ENCODE data around the gene CHD8.
"Not testable (repeated sequence)": the region's sequence is repeated elsewhere in the genome, so short reads cannot be mapped to it uniquely, and the experiment has no call there.

Gene CHD8

GRCh38 chr14:21436567-21437062 lies 19.3 kb downstream of the CHD8 start:
- no peak for DNase-seq (ENCODE audit: low read depth in 2 of 2)

DNA sequence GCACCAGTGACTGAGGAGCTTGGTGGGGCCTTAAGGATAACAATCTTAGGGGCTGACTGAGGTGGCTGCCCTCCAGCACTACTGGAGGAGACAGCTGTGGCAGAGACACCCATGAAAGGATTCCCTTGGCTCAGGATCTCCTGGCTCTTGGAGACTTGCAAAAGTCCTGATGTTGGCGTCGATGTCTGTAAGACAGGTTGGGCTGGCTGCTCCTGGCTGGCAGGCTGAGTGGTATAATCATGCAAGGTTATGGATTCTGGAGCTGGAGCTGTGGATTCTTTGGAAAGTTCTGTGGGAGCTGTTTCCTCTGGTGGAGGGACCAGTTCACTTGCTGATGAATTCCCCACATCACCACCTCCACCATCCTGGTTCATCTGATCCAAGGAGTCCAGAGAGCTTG lies 24.8 kb downstream of the CHD8 start:
- DNase-seq (ENCODE audit: low read depth in 2 of 2) = no peak

DNA sequence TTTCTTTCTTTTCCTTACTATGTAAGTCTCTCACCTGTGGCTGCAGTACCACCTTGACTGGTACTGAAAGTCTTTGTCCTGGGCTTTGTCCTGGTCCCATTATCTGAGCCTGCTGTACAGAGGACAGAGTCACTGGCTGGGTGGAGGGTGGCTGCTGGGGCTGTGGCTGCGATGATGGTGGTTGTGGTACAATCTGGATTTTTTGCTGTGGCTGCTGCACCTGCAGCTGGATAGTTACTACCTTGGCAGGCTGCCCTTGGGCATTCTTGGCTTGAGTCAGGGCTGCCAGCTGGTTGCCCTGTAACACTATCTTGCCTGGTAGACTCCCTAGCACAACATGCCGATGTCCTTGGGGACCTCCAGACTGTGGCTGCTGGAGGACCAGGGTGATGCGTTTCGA lies 27.0 kb downstream of the CHD8 start:
- DNase-seq (ENCODE audit: low read depth in 2 of 2) = no peak

DNA sequence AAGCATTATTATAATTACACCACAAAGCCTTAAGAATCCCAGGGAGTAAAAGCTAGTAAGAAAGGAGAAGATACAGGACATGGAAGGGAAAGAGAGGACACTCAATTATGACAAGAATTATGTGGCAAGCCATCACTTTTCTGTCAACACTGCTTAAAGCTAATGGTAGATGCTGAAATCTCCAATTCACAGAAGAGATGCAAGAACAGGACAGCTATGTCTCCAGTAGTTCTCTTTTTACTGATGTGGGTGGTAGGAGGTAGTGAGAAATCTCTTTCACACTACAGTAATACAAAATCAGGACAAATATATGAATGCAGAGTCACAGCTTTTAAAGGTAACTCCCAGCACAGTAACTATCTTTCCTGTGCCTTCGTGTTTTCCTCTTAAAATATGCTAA lies 29.2 kb downstream of the CHD8 start:
- no peak for DNase-seq (ENCODE audit: low read depth in 2 of 2)

DNA sequence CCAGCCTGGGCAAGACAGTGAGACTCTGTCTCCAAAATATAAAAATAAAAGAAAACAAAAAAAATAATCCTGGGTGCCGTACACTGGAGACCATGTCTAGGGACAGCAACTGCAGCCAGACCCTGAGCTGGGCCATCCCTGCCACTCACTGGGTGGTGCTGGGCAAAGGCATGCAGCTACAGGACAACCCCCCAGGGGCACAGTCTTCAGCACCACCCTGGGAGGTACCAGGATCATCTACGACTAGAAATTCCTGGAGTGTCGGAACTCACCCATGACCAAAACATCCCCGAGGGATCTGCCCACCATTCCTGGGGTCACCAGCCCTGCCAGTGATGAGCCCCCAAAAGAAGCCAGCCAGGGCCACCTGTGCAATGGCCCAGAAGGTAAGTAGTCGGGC lies 36.4 kb downstream of the CHD8 start:
- DNase-seq (ENCODE audit: low read depth in 2 of 2) = no peak

- no peak for DNase-seq (ENCODE audit: low read depth in 2 of 2)
Measured at GRCh38 chr14:21415329-21415728, 40.6 kb downstream of the CHD8 start.

DNA sequence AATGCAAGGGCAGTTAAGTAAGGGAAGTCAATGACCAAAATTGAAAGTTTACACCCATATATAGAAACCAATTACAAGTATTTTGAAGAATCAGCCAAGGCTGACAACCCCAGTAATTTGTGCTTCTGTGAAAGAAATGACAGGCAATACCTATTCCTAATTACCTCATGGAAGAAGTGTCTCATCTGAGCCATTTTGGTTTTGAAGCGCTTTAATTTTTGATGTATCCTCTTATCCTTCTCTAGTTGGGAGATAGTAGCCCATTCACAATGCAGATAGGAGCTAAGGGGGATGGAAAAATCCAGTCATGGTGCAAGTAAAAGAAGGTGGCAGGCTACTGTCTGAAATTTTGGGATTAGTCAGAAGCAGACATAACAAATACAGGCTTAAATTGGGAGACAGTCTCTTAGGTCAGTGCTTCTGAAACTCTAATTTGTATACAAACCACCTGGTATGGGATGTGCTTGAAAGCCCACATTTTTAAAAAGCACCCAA lies 41.7 kb downstream of the CHD8 start:
- no peak for DNase-seq (ENCODE audit: low read depth in 2 of 2)

DNA sequence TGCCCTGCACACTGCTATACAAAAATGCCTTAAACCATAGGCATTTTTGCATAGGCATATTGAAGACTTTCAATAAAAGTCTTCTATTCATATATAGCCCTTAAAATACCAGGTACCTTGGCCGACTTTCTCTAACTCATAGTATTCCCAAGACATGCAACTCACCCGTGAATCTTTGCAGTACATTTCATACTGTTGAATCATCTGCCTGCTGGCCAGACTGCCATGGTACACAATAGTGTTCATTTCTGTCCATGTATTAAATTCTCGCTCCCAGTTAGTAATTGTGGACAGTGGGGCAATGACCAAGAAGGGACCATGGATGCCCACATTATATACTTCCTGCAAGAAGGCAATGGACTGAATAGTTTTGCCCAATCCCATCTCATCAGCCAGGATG lies 47.8 kb downstream of the CHD8 start:
- DNase-seq (ENCODE audit: low read depth in 2 of 2) = no peak

DNA sequence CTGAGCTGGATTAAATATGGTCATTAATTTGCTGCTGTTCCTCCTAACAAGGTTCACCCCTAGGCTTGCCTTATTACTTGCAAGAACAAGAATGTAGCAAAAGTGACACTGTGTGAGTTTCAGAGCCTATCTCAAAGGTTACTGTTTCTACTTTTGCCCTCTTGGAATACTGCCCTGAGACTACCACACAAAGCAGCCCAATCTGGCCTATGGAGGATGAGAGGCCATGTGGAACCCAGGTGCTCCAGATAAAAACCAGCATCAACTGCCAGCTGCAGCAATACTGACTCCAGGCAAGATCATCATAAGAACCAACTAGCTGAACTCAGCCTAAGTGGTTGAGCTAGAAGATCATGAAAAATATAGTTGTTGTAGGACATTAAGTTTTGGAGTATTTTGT lies 49.7 kb downstream of the CHD8 start:
- no peak for DNase-seq (ENCODE audit: low read depth in 2 of 2)

DNA sequence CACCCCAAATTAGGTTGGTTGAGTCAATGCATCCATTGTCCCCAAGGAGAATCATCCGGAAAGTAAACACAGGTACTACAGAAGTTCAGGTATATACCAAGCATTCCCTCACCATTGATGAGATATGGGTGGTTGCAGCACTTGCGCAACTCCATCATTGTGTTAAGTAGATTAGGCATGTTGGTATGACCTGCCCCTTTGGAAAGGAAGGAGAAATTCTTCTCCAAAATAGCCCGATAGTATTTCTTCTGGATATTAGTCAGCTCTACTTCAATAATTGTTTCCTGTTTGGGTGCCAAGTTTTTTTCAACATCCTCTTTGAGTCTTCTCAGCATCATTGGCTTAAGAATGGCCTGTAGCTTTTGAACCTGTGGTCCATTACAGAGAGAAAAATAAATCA lies 50.8 kb downstream of the CHD8 start:
- no peak for DNase-seq (ENCODE audit: low read depth in 2 of 2)

- DNase-seq (ENCODE audit: low read depth in 2 of 2) = no peak
Measured at GRCh38 chr14:21399311-21399870, 56.5 kb downstream of the CHD8 start.

GRCh38 chr14:21398901-21399300 lies 57.0 kb downstream of the CHD8 start:
- DNase-seq (ENCODE audit: low read depth in 2 of 2) = no peak

DNA sequence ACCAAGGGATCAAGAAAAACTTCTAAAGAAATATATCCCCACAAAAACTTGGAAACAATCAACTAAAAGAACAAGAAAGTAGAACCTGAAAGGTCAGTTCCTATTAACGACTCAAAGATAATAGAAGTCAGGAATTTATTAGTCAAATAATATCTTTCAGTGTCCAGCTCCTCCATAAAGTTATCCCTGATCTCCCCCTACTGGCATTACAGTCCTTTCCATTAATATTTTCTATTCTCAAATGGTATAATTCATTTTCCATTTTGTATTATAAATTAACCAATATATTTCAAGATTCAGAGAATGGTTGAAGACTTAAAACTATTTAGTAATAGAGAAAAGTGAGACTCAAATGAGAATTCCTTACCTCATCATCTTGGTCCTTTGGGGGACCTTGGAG lies 60.5 kb downstream of the CHD8 start:
- no peak for DNase-seq (ENCODE audit: low read depth in 2 of 2)

GRCh38 chr14:21385188-21385904 lies 70.6 kb downstream of the CHD8 start:
- no peak for DNase-seq (ENCODE audit: low read depth in 2 of 2)

DNA sequence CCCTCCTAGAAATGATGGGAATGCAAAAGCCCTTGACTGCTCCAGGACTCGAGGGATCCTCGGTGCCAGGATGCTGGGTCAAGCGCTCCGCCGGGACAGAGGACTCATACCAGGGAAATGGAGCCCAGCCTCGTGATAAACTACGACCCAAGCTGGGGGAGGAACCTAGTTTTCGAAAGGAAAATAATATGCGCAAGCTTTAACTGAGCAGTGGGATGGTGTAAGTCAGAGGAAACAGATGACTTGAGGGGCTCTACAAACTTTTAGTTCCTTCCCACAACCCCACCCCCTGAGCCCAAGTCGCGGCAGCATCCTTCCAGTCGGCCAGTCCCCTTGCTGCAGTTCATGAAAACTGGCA lies 71.5 kb downstream of the CHD8 start:
- no peak for DNase-seq (ENCODE audit: low read depth in 2 of 2)

DNA sequence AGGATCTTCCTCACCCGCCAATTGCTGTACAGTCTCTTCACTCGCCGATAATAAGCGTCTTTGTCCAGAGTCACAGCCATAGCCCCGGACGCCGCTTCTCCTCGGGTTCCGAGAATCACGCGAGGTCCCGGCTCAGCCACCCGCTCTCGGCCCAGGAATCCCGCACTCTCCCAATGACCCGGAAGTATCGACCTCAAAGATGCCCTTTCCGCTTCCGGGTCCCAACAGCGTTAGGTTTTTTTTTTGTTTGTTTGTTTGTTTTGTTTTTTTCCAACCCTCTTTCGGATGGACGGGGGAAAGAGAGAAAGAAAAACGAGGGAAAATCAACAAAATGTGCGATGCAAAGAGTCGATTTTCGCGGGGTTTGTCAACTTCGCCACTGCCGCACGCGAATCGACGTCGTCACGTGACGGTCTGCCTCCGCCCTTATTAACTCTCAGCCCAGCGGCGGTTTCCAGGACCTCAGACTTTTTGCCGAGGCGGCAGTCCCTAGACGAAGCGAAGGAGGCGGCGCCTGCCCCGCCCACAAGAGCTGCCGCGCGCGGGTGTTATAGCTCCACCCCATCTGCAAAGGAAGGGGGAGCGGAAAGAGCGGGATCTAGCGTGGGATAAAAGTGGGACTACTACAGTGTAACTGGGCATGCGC lies 72.0 kb downstream of the CHD8 start, which contains the start of gene SUPT16H:
Gene SUPT16H, minus strand, starts transcription at position 172 of the 646 bp plus-strand sequence. Its CDS starts 92 bp downstream, at position 80.
- DNase-seq (ENCODE audit: low read depth in 2 of 2) = peak; percentile 89 to 94

DNA sequence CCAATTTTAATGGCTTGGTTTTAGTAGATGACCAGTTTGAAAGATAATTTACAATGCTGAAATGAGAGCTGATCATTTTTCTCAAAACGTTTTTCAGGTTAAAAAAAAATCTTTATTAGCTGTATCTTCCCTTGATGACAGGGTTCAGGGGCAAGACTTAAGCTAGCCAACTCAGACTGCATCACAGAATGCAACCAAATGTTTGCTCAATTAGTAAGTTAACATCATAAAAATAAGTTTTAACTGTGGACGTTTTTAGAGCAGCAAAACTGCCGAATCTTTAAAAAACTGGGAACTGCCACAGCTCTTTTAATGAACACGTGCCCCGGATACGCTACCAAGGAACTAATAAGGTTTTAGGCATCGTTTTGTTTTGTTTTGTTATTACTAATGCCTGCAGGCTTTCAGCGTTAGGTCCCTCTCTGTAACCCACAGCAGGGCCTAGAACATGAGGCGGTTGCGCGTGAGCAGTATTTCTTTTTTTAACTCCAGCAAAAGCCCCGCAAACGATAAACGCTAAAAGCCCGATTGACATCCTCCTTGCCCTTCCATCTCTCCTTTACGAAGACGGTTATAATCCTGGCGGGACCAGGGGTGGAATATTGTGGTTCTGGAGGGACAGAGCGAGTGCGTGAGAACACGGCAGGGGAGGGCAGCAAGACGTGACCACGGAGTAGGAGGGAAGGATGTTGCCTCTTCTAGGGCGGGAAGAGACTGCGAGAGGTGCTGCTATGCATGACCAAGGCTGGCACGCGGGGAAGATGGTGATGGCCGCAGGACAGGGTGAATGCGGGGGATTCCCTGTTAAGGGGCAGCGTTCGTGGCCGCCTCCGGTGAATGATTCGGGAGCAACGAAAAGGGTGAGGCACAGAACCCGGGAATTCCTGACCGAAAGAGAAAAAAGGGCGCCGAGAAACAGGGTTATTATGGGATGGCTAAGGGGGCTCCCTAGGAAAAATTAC lies 72.8 kb downstream of the CHD8 start:
- peak; percentile 40 to 43 for DNase-seq (ENCODE audit: low read depth in 2 of 2)

GRCh38 chr14:21382095-21382494 lies 73.8 kb downstream of the CHD8 start:
- DNase-seq (ENCODE audit: low read depth in 2 of 2) = no peak

DNA sequence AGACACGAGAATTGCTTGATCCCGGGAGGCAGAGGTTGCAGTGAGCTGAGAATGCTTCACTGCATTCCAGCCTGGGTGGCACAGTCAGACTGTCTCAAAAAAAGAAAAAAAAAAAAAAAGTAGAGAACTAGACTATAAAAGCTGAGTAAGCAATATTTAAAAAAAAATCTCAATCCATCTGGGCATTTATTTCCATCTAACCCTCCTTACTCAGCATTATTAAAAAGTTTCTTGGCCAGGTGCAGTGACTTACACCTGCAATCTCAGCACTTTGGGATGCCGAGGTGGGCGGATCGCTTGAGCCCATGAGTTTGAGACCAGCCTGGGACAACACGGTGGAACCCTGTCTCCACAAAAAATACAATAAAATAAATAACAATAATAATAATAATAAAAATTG lies 76.6 kb downstream of the CHD8 start:
- no peak for DNase-seq (ENCODE audit: low read depth in 2 of 2)

DNA sequence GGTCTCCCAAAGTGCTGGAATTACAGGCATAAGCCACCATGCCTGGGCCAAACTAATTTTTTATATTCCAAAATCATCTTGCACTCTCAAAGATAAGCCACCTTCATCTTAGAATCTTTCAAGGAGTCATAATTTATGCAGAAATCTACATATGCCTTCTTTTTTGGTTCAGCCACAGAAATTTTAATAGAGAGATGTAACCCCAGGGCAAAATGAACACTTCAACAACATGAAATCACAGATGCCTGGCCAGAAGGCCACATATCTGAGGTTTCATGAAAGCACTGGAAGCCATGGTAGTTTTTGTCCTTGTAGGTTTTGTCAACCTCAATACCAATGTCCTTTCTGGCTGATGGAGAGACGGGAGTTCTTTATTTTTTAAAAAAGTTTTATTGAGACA lies 81.9 kb downstream of the CHD8 start:
- DNase-seq (ENCODE audit: low read depth in 2 of 2) = no peak

GRCh38 chr14:21372814-21373213 lies 83.1 kb downstream of the CHD8 start:
- DNase-seq (ENCODE audit: low read depth in 2 of 2) = not testable (repeated sequence)
